GM12878 (cell line): ENCODE measurements around the gene GATAD2B. TPM values are rescaled to one million over a fixed set of nuclear protein-coding genes. Genes with fewer than 3 reads are reported as not detected.

Experiments used
- ATAC-seq: fragments of 200-7000 bp; cut with Tn5 transposase; 3 replicates; pipeline ENCODE4 v1.9.1; 2020; ENCODE audit warnings: mild to moderate bottlenecking, moderate library complexity
- BruUV-seq: library from RNA; stranded (reverse); fragments of 400-500 nt; replicated peaks from 2 replicates; lab custom pipeline; 2021; lab: Mats Ljungman, UMichigan
- CTCF ChIA-PET: fragments of 300-600 bp; sonication (Branson Sonifier 250); formaldehyde crosslinking; extraction: SDS; loops from one replicate; lab custom pipeline; 2021; ENCODE audit warnings: inconsistent platforms; lab: Yijun Ruan, JAX
- POLR2A ChIA-PET: fragments of 350-600 bp; formaldehyde crosslinking; extraction: SDS; loops from one replicate; lab custom pipeline; 2021; ENCODE audit warnings: inconsistent platforms; lab: Charles Lee
- RAD21 ChIA-PET: fragments of 300-600 bp; sonication (Branson Sonifier 250); formaldehyde crosslinking; loops from one replicate; lab custom pipeline; 2023; ENCODE audit warnings: antibody characterized with exemption; ENCODE audit not compliant: unreplicated experiment; lab: Charles Lee
- SMC1A ChIA-PET: fragments of 300-600 bp; sonication (Branson Sonifier 250); formaldehyde crosslinking; loops from one replicate; lab custom pipeline; 2023; ENCODE audit not compliant: unreplicated experiment, uncharacterized antibody; lab: Charles Lee
- DNase-seq: peaks from one replicate; pipeline ENCODE4 v3.0.0-alpha.2; 2011; ENCODE audit warnings: low read depth, low spot score
- FAIRE-seq: peaks from 3 replicates; lab custom pipeline; 2011; peaks lifted over from hg19 to GRCh38; lab: Jason Lieb, UNC
- H2AFZ ChIP-seq: 2 replicates; pipeline ENCODE4 v1.6.0; 2011; ENCODE audit warnings: low read depth, low read length, control low read depth; ENCODE audit not compliant: control insufficient read depth
- H3K27ac ChIP-seq: 2 replicates; pipeline ENCODE4 v1.5.1; 2011; ENCODE audit warnings: control low read depth; ENCODE audit not compliant: control insufficient read depth, insufficient read depth
- H3K27me3 ChIP-seq, 2 experiments: replicated peaks in 1 of 2; 2 replicates each; pipeline versions ENCODE4 v1.6.0 to v1.6.1; 2011; ENCODE audit warnings: low read length in 1 of 2; ENCODE audit not compliant: control insufficient read depth in 2 of 2, insufficient read depth in 2 of 2
- H3K36me3 ChIP-seq, 2 experiments: 2 replicates each; pipeline ENCODE4 v1.5.1; 2011; ENCODE audit warnings: low read length in 1 of 2; ENCODE audit not compliant: control insufficient read depth in 2 of 2, insufficient read depth in 2 of 2
- H3K4me1 ChIP-seq: 2 replicates; pipeline ENCODE4 v1.6.1; 2011; ENCODE audit warnings: mild to moderate bottlenecking, low read length, moderate library complexity, mixed read lengths; ENCODE audit not compliant: control insufficient read depth, insufficient read depth
- H3K4me2 ChIP-seq: 2 replicates; pipeline ENCODE4 v1.6.0; 2011; ENCODE audit warnings: control low read depth; ENCODE audit not compliant: control insufficient read depth, insufficient read depth
- H3K4me3 ChIP-seq: fragments of 200-600 bp; sonication (generic); 2 replicates; pipeline ENCODE4 v1.5.1; 2016
- H3K79me2 ChIP-seq: 2 replicates; pipeline ENCODE4 v1.6.0; 2011; ENCODE audit warnings: low read length; ENCODE audit not compliant: control insufficient read depth, insufficient read depth
- H3K9ac ChIP-seq: 2 replicates; pipeline ENCODE4 v1.8.0; 2011; ENCODE audit warnings: low read length, control low read depth, mixed read lengths; ENCODE audit not compliant: control insufficient read depth, insufficient read depth
- H3K9me3 ChIP-seq: replicated peaks from 3 replicates; pipeline ENCODE4 v1.5.1; 2011; ENCODE audit warnings: mild to moderate bottlenecking, low read length; ENCODE audit not compliant: control insufficient read depth, insufficient read depth
- H4K20me1 ChIP-seq: 2 replicates; pipeline ENCODE4 v1.6.0; 2011; ENCODE audit not compliant: control insufficient read depth, insufficient read depth
- CEBPZ ChIP-seq: fragments of 150-350 bp; IDR thresholded peaks from 2 replicates; pipeline ENCODE4 v1.6.1; 2016; ENCODE audit warnings: low read depth, low read length
- CHD1 ChIP-seq: IDR thresholded peaks from 2 replicates; pipeline ENCODE4 v1.6.1; 2012; ENCODE audit warnings: low read depth, low read length, improper control_type of control experiment
- ESRRA ChIP-seq: IDR thresholded peaks from 2 replicates; pipeline ENCODE4 v1.6.1; 2012; ENCODE audit warnings: mild to moderate bottlenecking, low read length, improper control_type of control experiment
- FOXK2 ChIP-seq: fragments of 450-650 bp; IDR thresholded peaks from 2 replicates; pipeline ENCODE4 v1.6.1; 2017; ENCODE audit warnings: mild to moderate bottlenecking, moderate library complexity
- NKRF ChIP-seq: fragments of 450-650 bp; conservative IDR thresholded peaks from 2 replicates; pipeline ENCODE4 v1.6.1; 2017; ENCODE audit warnings: mild to moderate bottlenecking, moderate library complexity
- RCOR1 ChIP-seq: conservative IDR thresholded peaks from 2 replicates; pipeline ENCODE4 v1.6.1; 2012; ENCODE audit warnings: low read depth, low read length, improper control_type of control experiment
- SMAD1 ChIP-seq: fragments of 450-650 bp; IDR thresholded peaks from 2 replicates; pipeline ENCODE4 v1.6.1; 2018; ENCODE audit warnings: mild to moderate bottlenecking, low read depth; ENCODE audit not compliant: partially characterized antibody
- SMARCA5 ChIP-seq: fragments of 450-650 bp; IDR thresholded peaks from 2 replicates; pipeline ENCODE4 v1.6.1; 2017; ENCODE audit warnings: mild to moderate bottlenecking
- SUPT20H ChIP-seq: IDR thresholded peaks from 2 replicates; pipeline ENCODE4 v1.6.1; 2011; ENCODE audit warnings: low read depth, mild to moderate bottlenecking, low read length, moderate library complexity, borderline replicate concordance; ENCODE audit not compliant: control insufficient read depth
- SUZ12 ChIP-seq: fragments of 200-600 bp; sonication (generic); IDR thresholded peaks from one replicate; pipeline ENCODE4 v1.6.1; 2018; ENCODE audit warnings: antibody characterized with exemption, mild to moderate bottlenecking; ENCODE audit not compliant: unreplicated experiment
- USF2 ChIP-seq: IDR thresholded peaks from 2 replicates; pipeline ENCODE4 v1.6.1; 2011; ENCODE audit warnings: low read depth, low read length, improper control_type of control experiment, borderline replicate concordance
- ZBTB4 ChIP-seq: fragments of 450-650 bp; formaldehyde crosslinking; IDR thresholded peaks from 2 replicates; pipeline ENCODE4 v1.4.0; 2022; ENCODE audit warnings: mild to moderate bottlenecking, moderate library complexity
- ZNF274 ChIP-seq: IDR thresholded peaks from one replicate; pipeline ENCODE4 v1.8.0; 2011; ENCODE audit not compliant: insufficient read length, insufficient read depth
- WGBS: methylation state at CpG from one replicate; pipeline ENCODE4 v1.1.6; 2016; ENCODE audit warnings: low lambda C conversion rate; ENCODE audit not compliant: insufficient replicate concordance, insufficient coverage; ENCODE audit errors: missing lambda C conversion rate; 5-methylcytosine and 5-hydroxymethylcytosine counted together
- in situ Hi-C: fragments of 300-500 bp; cut with MboI; formaldehyde crosslinking; loops from 9 replicates; pipeline ENCODE4 v1.14.3; 2018; ENCODE audit warnings: mixed read lengths
- intact Hi-C: fragments of 100-400 bp; cut with micrococcal nuclease; formaldehyde crosslinking; loops from one replicate; pipeline ENCODE4 v1.14.2; 2022; ENCODE audit not compliant: unreplicated experiment
- polyA plus RNA-seq, 11 experiments: library from polyadenylated mRNA; depleted of rRNA in 4 of 11; unstranded in 6 of 11; stranded (reverse) in 5 of 11; fragments of >200 nt; fragmentation: Nextera tagmentation in 4 of 11; fragmentation: Illumina TruSeq in 1 of 11; extraction: Ambion mirVana in 4 of 11; extraction: Trizol in 1 of 11; gene quantifications; 1 replicate in 1 of 11; 2 replicates in 10 of 11; pipeline versions ENCODE4 v1.2.1 to v1.2.3, GENCODE V29; 2011 to 2016; ENCODE audit warnings: inconsistent platforms in 2 of 11, missing spikeins in 2 of 11, low read depth in 1 of 11
- total RNA-seq, 4 experiments: library from RNA; depleted of rRNA in 3 of 4; stranded (reverse); fragments of >200 nt in 3 of 4; fragmentation: Illumina TruSeq in 1 of 4; extraction: Trizol in 1 of 4; gene quantifications; 2 replicates each; pipeline versions ENCODE4 v1.2.1 to v1.2.3, GENCODE V29; 2013 to 2021

GATAD2B gene
- total and polyA plus RNA-seq, 10 of the 15 experiments (the other 5 are each of a cell fraction or from before 2014, with no cell fraction given) = 2.4 to 63.1 (median 8.7) TPM

GRCh38 chr1:153903841-153904455 is 18.8 kb downstream of the GATAD2B start:
- no peaks in the 10 kb centered on the region; the same call in 1 of the 3 replicates for H3K9me3 ChIP-seq
- H3K9ac ChIP-seq = no peak overlapping the region
- BruUV-seq = no TSS peak
- H3K79me2 ChIP-seq = peaks cover 79% of the 10 kb centered on the region
- H4K20me1 ChIP-seq = no peaks in the 10 kb centered on the region
- no peak overlapping the region for H3K27ac ChIP-seq
- ATAC-seq (no peak), FAIRE-seq (no peak), DNase-seq (no peak)
- RAD21 ChIA-PET = interaction anchor here (1.4 kb wide), 1 partner anchor 15 kb away, joined by 3 read pairs; no protein-coding TSS in a partner anchor
- 88% methylated on average over 14 of the region's 14 CpGs for WGBS
- no peak overlapping the region for H2AFZ ChIP-seq
- H3K4me3 ChIP-seq = no peak overlapping the region
- in situ Hi-C loops (no loop called here), intact Hi-C loops (no loop called here)
- SMC1A ChIA-PET = interaction anchor here (0.6 to 1.3 kb wide), 3 partner anchors 9 to 62 kb away, joined by 3 to 5 read pairs (median 3); no protein-coding TSS in a partner anchor
- H3K36me3 ChIP-seq = peaks cover 2 to 10% of the 10 kb centered on the region in 2 experiments
- peaks cover 5% of the 10 kb centered on the region; the same call in 1 of the 2 replicates for H3K4me1 ChIP-seq
- no peak overlapping the region for H3K4me2 ChIP-seq
- CTCF ChIA-PET = interaction anchor here (1.5 kb wide), 1 partner anchor 15 kb away, joined by 5 read pairs; no protein-coding TSS in a partner anchor
- POLR2A ChIA-PET = interaction anchor here (0.6 kb wide), 1 partner anchor 26 kb away, joined by 3 read pairs; no protein-coding TSS in a partner anchor
- H3K27me3 ChIP-seq = no peaks in the 10 kb centered on the region
- TF ChIP-seq RCOR1 (no peak), SUPT20H (no peak), SUZ12 (no peak), FOXK2 (no peak), USF2 (no peak), NKRF (no peak), SMAD1 (no peak), ESRRA (no peak), ZBTB4 (CRISPR knock-in tag) (no peak), CEBPZ (no peak), ZNF274 (no peak), CHD1 (no peak), SMARCA5 (no peak)
